GM12875 (cell line): Measurements from ENCODE around the gene UBE2Z.
A peak's percentile ranks its signal among the peaks of the same experiment; 100 is the strongest.

Source experiments
- H3K4me3 ChIP-seq: one replicate; pipeline ENCODE4 v1.5.1; 2011; ENCODE audit warnings: low read depth, low read length, control low read depth
- CTCF ChIP-seq: IDR thresholded peaks from 2 replicates; pipeline ENCODE4 v1.5.1; 2011; ENCODE audit warnings: low read depth, mild to moderate bottlenecking, control low read depth, inconsistent platforms, low read length, moderate library complexity, borderline replicate concordance; ENCODE audit not compliant: insufficient read depth

The UBE2Z gene

GRCh38 chr17:48890086-48890485, 18.1 kb upstream of the UBE2Z start:
- TF ChIP-seq CTCF: no peak
- H3K4me3 ChIP-seq: no peak overlapping the region

- peak overlapping the region; percentile 71 for H3K4me3 ChIP-seq
- TF ChIP-seq CTCF: no peak
These were observed 15.1 kb upstream of the UBE2Z start for GRCh38 chr17:48892940-48893645.

GRCh38 chr17:48893646-48894508, 14.3 kb upstream of the UBE2Z start:
- no peak for TF ChIP-seq CTCF

GRCh38 chr17:48894886-48895285, 13.3 kb upstream of the UBE2Z start:
- no peak overlapping the region for H3K4me3 ChIP-seq

More at GRCh38 chr17:48893646-48894508, 14.3 kb upstream of the UBE2Z start:
- H3K4me3 ChIP-seq: peak overlapping the region; percentile 71

GRCh38 chr17:48901241-48901640, 7.0 kb upstream of the UBE2Z start:
- H3K4me3 ChIP-seq: no peak overlapping the region
- no peak for TF ChIP-seq CTCF

More at GRCh38 chr17:48894886-48895285, 13.3 kb upstream of the UBE2Z start:
- no peak for TF ChIP-seq CTCF

GRCh38 chr17:48903401-48903800, 4.8 kb upstream of the UBE2Z start:
- no peak for TF ChIP-seq CTCF
- no peak overlapping the region for H3K4me3 ChIP-seq
